Vagina (tissue), 2 donors: ENCODE measurements around the gene ABR. TPM values are rescaled to one million over a fixed set of nuclear protein-coding genes. Genes with fewer than 3 reads are reported as not detected.

Experiments used
- DNase-seq, 2 donors: peaks; one replicate each; pipeline ENCODE4 v3.0.0-alpha.2; 2017; ENCODE audit errors: extremely low spot score in 2 of 2
- H3K27ac ChIP-seq: fragments of 200-600 bp; sonication (generic); one replicate; pipeline ENCODE4 v1.5.1; 2019
- H3K27me3 ChIP-seq: fragments of 200-600 bp; sonication (generic); one replicate; pipeline ENCODE4 v1.5.1; 2019
- H3K36me3 ChIP-seq, 2 donors: fragments of 200-600 bp; sonication (generic); one replicate each; pipeline ENCODE4 v1.5.1; 2017 to 2019
- H3K4me1 ChIP-seq: fragments of 200-600 bp; sonication (generic); one replicate; pipeline ENCODE4 v1.5.1; 2019
- H3K4me3 ChIP-seq, 2 donors: fragments of 200-600 bp; sonication (generic); 1 replicate in 1 of 2; 2 replicates in 1 of 2; pipeline ENCODE4 v1.5.1; 2016 to 2019
- H3K9me3 ChIP-seq: fragments of 200-600 bp; sonication (generic); one replicate; pipeline ENCODE4 v1.5.1; 2019
- POLR2A ChIP-seq, 2 donors: fragments of 450-650 bp; IDR thresholded peaks; one replicate each; pipeline ENCODE4 v1.6.1; 2017; ENCODE audit warnings: antibody characterized with exemption in 2 of 2, mild to moderate bottlenecking in 2 of 2, moderate library complexity in 2 of 2
- POLR2AphosphoS5 ChIP-seq, 2 donors: sonication (generic); formaldehyde crosslinking; IDR thresholded peaks; one replicate each; pipeline ENCODE4 v1.9.0; 2017; ENCODE audit warnings: antibody characterized with exemption in 2 of 2, mild to moderate bottlenecking in 2 of 2, low read depth in 1 of 2; ENCODE audit not compliant: insufficient read depth in 1 of 2
- intact Hi-C: fragments of 100-400 bp; cut with DNase I; formaldehyde crosslinking; loops from one replicate; pipeline ENCODE4 v1.15.1; 2023
- total RNA-seq: library from RNA; depleted of rRNA; stranded (reverse); fragments of >200 nt; gene quantifications from one replicate; pipeline ENCODE4 v1.2.3, GENCODE V29; 2016
- TF ChIP-seq, protein P1 (sequence below), 3 experiments: fragments of 450-650 bp in 2 of 3; fragments of 200-600 bp in 1 of 3; sonication (generic) in 1 of 3; IDR thresholded peaks; one replicate each; pipeline ENCODE4 v1.5.1; 2017 to 2019; ENCODE audit warnings: antibody characterized with exemption in 3 of 3, mild to moderate bottlenecking in 2 of 3, moderate library complexity in 2 of 3

Gene ABR
- total RNA-seq, 1 donor from 2014 or later, result 90.8 TPM

DNA sequence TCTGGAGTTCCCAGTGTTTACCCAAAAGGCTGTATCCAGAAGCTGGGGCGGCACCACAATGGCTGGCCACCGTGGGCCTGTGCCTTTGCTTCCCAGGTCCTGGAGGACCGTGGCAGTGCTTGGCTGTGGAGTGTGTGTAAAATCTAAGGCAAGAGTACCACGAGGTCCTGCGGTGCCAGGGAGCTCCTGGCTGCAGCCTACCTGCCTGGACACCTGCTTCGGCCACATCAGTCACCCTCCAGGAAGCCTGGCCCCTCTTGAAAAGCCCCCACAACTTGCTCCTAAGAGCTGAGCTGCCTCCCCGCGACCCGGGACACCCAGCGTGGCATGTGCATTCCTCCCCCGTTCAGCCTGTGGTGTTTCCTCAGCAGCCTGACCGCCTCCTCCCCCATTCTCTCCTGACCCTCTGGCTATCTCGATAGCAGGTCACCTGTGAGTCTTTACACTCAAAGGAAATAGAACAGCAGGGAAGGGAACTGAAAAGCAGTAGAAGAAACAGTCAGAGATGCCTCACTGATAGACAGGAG is 174.9 kb downstream of the ABR start:
- Histone ChIP-seq H3K27me3 (no peaks in the 10 kb centered on the region), H3K4me1 (peaks cover 88% of the 10 kb centered on the region), H3K27ac (no peak overlapping the region), H3K9me3 (no peaks in the 10 kb centered on the region), H3K4me3 (no peak overlapping the region), H3K36me3 (peaks cover 0 to 60% of the 10 kb centered on the region in 2 donors)
- intact Hi-C loops, result no loop called here
- DNase-seq, result no peak
- TF ChIP-seq, protein P1, sequence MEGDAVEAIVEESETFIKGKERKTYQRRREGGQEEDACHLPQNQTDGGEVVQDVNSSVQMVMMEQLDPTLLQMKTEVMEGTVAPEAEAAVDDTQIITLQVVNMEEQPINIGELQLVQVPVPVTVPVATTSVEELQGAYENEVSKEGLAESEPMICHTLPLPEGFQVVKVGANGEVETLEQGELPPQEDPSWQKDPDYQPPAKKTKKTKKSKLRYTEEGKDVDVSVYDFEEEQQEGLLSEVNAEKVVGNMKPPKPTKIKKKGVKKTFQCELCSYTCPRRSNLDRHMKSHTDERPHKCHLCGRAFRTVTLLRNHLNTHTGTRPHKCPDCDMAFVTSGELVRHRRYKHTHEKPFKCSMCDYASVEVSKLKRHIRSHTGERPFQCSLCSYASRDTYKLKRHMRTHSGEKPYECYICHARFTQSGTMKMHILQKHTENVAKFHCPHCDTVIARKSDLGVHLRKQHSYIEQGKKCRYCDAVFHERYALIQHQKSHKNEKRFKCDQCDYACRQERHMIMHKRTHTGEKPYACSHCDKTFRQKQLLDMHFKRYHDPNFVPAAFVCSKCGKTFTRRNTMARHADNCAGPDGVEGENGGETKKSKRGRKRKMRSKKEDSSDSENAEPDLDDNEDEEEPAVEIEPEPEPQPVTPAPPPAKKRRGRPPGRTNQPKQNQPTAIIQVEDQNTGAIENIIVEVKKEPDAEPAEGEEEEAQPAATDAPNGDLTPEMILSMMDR (IDR thresholded peaks at IDR 0.05), result no peak
- no peak for TF ChIP-seq POLR2A (IDR thresholded peaks at IDR 0.05)
- no peak for TF ChIP-seq POLR2AphosphoS5 (IDR thresholded peaks at IDR 0.05; ENCODE audit: insufficient read depth in 1 of 2, low read depth in 1 of 2)

DNA sequence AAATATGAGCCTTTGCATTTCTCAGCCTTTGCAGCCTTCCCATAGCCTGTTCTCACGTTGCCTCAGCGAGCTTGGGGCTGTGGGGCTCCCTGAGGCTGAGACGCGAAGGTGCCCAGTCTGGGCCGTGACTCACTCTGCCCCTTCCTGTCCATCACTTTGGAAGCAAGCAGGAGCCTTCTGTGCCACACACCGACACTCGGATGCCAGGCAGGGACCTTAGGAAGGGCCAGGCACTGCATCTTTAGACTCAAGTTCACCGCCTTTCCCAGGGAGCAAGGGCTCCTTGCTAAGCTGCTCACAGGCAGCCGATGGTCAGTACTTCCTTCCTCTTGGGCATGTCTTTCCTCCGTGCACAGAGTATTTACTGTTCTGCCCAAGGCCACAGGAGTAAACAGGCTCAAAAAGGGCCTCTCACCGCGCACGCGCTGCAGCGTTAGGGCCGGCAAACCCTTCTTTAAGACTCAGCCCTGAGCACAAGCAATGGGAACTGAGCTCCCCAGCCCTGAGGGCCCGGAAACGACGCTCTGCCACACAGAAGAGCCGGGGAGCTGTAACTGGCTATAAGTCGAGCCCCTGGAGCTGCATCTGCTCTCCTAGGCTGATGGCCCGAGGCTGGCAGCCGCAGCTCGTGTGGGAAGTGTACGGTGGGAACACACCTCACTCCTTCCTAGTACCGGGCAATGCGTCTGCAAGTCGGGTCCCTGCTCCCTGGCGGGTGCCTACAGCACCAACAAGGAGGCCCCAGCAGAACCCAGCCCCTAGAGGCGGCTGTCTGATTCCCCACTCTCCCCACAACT is 175.6 kb downstream of the ABR start:
- Histone ChIP-seq H3K4me1 (peaks cover 81% of the 10 kb centered on the region), H3K27ac (peak overlapping the region; percentile 51), H3K36me3 (peaks cover 0 to 59% of the 10 kb centered on the region in 2 donors), H3K9me3 (no peaks in the 10 kb centered on the region), H3K27me3 (no peaks in the 10 kb centered on the region), H3K4me3 (no peak overlapping the region)
- no peak for DNase-seq
- intact Hi-C loops, result no loop called here
- TF ChIP-seq, protein P1 (IDR thresholded peaks at IDR 0.05), result no peak
- TF ChIP-seq POLR2AphosphoS5 (IDR thresholded peaks at IDR 0.05; ENCODE audit: insufficient read depth in 1 of 2, low read depth in 1 of 2) (no peak), POLR2A (IDR thresholded peaks at IDR 0.05) (no peak)

DNA sequence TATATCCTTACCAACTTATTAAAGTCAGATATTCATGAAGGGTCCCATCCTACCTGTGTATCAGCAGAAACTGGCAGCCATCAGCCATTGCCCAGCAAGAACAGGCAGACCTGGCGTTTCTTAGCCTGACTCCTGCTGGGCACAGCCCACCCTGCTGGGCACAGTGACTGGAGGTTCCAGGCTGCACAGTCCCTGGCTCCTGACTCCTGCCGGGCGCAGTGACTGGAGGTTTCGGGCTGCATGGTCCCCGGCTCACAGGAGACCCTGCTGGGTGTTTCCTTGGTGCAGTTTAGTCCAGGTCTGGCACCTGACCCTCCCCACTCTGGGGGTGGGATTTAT is 176.2 kb downstream of the ABR start:
- TF ChIP-seq POLR2AphosphoS5 (IDR thresholded peaks at IDR 0.05; ENCODE audit: insufficient read depth in 1 of 2, low read depth in 1 of 2) (no peak), POLR2A (IDR thresholded peaks at IDR 0.05) (no peak)
- TF ChIP-seq, protein P1 (IDR thresholded peaks at IDR 0.05), result no peak
- DNase-seq, result no peak
- no peaks in the 10 kb centered on the region for H3K27me3 ChIP-seq
- intact Hi-C loops, result no loop called here
- peaks cover 0 to 57% of the 10 kb centered on the region in 2 donors for H3K36me3 ChIP-seq
- H3K9me3 ChIP-seq, result no peaks in the 10 kb centered on the region
- H3K27ac ChIP-seq, result peak overlapping the region; percentile 51
- H3K4me1 ChIP-seq, result peaks cover 80% of the 10 kb centered on the region
- no peak overlapping the region for H3K4me3 ChIP-seq

DNA sequence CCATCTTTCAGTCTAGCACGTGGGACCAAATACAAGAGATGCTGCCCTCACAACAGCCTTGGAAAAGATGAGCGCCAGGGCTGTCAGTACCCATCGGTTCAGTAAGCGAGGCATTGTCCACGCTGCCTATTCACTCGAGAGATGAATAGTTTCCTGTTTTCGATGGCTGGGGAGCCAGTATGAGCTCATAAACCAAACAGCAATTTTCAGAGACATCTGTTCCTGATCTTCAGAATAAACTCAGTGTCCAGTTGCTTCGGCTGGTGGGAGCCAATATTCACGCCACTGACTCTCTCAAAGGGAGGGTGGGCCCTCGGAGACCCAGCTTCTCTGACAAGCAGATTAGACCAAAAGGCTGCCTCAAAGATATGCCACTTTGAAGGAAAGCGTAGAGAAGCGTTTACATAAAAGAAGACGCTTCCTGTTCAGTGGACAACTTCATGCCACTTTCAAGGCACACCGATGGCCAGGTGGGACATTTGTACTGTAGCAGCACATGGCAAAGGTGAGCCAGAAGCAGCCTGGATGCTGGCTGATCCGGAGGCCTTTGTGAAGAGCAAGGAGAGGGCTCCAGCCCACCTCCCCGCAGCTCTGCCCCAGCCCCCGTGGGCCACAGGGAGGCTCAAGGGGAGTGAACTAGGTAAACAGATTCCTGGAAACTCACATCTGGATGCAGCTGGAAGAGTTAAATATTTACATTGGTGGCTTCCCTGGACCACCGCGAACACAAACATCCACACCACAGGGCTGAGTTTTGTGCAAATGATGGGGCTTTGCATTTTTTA is 176.8 kb downstream of the ABR start:
- peak overlapping the region; percentile 51 for H3K27ac ChIP-seq
- intact Hi-C loops, result no loop called here
- peaks cover 0 to 57% of the 10 kb centered on the region in 2 donors for H3K36me3 ChIP-seq
- TF ChIP-seq, protein P1 (IDR thresholded peaks at IDR 0.05), result no peak
- no peak for TF ChIP-seq POLR2A (IDR thresholded peaks at IDR 0.05)
- no peak for TF ChIP-seq POLR2AphosphoS5 (IDR thresholded peaks at IDR 0.05; ENCODE audit: insufficient read depth in 1 of 2, low read depth in 1 of 2)
- no peaks in the 10 kb centered on the region for H3K27me3 ChIP-seq
- H3K9me3 ChIP-seq, result no peaks in the 10 kb centered on the region
- no peak overlapping the region for H3K4me3 ChIP-seq
- H3K4me1 ChIP-seq, result peaks cover 85% of the 10 kb centered on the region
- DNase-seq, result no peak
